Neural progenitor cell (in vitro differentiated cells): Measurements from ENCODE around the gene PIMREG.

Experiments used
- CTCF ChIP-seq: fragments of 200-600 bp; sonication (generic); IDR thresholded peaks from 2 replicates; pipeline ENCODE4 v1.5.1; 2017; ENCODE audit warnings: antibody characterized with exemption, mild to moderate bottlenecking
- EZH2 ChIP-seq: fragments of 200-600 bp; sonication (generic); IDR thresholded peaks from 2 replicates; pipeline ENCODE4 v1.6.1; 2017; ENCODE audit warnings: antibody characterized with exemption, mild to moderate bottlenecking, moderate library complexity
- EZH2phosphoT487 ChIP-seq: fragments of 200-600 bp; sonication (generic); IDR thresholded peaks from 2 replicates; pipeline ENCODE4 v1.6.1; 2017; ENCODE audit warnings: antibody characterized with exemption

- TF ChIP-seq CTCF: no peak
- TF ChIP-seq EZH2: no peak
- no peak for TF ChIP-seq EZH2phosphoT487
Measured at GRCh38 chr17:6453279-6454024, 9.2 kb downstream of the PIMREG start.
